ENCODE measurements around the gene ITGAX.
"Not testable (repeated sequence)": the region's sequence is repeated elsewhere in the genome, so short reads cannot be mapped to it uniquely, and the experiment has no call there.

Gene ITGAX

DNA sequence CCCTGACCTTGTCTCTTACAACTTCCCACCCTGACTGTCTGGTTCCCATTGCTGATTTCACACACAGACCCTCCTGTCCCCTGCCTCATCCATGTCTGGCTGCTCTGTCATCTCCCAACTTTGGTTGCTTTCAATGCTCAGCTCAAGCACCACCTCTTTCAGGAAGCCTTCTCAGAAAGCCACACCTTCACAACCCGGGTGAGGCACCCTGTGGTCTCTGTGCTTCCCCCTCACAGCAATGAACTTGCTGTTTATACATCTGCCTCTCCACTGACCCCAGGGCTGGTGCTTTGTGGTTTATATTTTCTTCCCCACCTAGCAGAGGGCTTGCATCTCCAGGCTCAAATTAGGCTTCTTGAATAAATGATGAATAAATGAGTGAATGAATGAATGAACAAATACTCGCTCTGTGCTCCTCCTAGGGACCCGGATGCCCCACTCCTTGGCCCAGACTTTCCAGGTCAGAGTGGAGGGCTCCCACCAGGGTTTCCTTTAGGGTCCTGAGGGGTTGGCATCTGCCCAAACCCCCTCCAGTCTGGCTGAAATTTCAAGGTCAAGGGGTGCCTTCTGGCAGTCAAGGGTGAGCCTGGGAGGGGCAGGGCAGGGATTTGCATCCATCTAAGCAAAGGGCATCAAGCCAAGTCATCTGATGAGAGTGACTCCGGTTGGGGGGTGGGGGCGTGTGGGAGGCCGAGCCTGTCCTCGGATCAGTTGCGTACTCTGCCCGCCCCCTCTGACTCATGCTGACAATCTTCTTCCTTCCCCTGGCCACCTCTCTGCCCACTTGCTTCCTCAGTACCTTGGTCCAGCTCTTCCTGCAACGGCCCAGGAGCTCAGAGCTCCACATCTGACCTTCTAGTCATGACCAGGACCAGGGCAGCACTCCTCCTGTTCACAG is at the start of gene ITGAX:
ITGAX (plus strand) TSS at position 783 of the 898 bp plus-strand sequence; CDS start at position 862, 79 bp downstream.
- DNase-seq, result no peak
- H2AFZ ChIP-seq (ENCODE audit: low read length), result no peak within 1 kb of the TSS
- H3K9me3 ChIP-seq (replicated peaks; ENCODE audit: insufficient read depth, low read length), result no peaks in the 10 kb centered on the region
- H4K20me1 ChIP-seq (ENCODE audit: insufficient read depth, low read length), result no peaks in the 10 kb centered on the region
- no peaks in the 10 kb centered on the region for H3K9me2 ChIP-seq (replicated peaks; ENCODE audit: insufficient read depth, low read length)
- H3K27ac ChIP-seq (ENCODE audit: low read length), result no peak within 1 kb of the TSS
- H3K79me2 ChIP-seq (ENCODE audit: low read length), result no peaks in the 10 kb centered on the region
- no peaks in the 10 kb centered on the region for H3K36me3 ChIP-seq (replicated peaks; ENCODE audit: insufficient read depth, low read length)
- H3K4me3 ChIP-seq (ENCODE audit: low read length), result no peak within 1 kb of the TSS
- no peaks in the 10 kb centered on the region; the same call in 1 of the 2 replicates for H3K4me1 ChIP-seq (ENCODE audit: low read length)
- H3K9ac ChIP-seq (ENCODE audit: low read length), result no peak within 1 kb of the TSS
- no peak within 1 kb of the TSS for H3K4me2 ChIP-seq (ENCODE audit: low read depth, low read length)
- no peak for TF ChIP-seq EZH2phosphoT487 (IDR thresholded peaks at IDR 0.05; ENCODE audit: low read length)
- TF ChIP-seq EZH2 (optimal IDR thresholded peaks at IDR 0.05; ENCODE audit: low read depth, low read length), result no peak
- TF ChIP-seq, protein P1, sequence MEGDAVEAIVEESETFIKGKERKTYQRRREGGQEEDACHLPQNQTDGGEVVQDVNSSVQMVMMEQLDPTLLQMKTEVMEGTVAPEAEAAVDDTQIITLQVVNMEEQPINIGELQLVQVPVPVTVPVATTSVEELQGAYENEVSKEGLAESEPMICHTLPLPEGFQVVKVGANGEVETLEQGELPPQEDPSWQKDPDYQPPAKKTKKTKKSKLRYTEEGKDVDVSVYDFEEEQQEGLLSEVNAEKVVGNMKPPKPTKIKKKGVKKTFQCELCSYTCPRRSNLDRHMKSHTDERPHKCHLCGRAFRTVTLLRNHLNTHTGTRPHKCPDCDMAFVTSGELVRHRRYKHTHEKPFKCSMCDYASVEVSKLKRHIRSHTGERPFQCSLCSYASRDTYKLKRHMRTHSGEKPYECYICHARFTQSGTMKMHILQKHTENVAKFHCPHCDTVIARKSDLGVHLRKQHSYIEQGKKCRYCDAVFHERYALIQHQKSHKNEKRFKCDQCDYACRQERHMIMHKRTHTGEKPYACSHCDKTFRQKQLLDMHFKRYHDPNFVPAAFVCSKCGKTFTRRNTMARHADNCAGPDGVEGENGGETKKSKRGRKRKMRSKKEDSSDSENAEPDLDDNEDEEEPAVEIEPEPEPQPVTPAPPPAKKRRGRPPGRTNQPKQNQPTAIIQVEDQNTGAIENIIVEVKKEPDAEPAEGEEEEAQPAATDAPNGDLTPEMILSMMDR (IDR thresholded peaks at IDR 0.05; ENCODE audit: low read length), result no peak
- peaks cover 58% of the 10 kb centered on the region for H3K27me3 ChIP-seq (replicated peaks; ENCODE audit: insufficient read depth, low read length)
- H3F3A ChIP-seq (ENCODE audit: insufficient read depth, low read length), result no peaks in the 10 kb centered on the region

DNA sequence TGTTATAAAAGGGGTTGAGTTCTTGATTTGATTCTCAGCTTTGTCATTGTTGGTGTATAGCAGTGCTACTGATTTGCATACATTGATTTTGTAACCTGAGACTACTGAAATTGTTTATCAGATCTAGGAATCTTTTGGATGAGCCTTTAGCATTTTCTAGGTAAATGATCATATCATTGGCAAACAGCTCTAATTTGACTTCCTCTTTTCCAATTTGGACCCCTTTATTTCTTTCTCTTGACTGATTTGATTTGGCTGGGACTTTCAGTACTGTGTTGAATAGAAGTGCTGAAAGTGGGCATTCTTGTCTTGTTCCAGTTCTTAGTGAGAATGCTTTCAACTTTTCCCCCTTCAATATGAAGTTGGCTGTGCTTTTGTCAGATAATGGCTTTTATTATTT is 49.8 kb upstream of the ITGAX start:
- TF ChIP-seq EZH2 (optimal IDR thresholded peaks at IDR 0.05; ENCODE audit: low read depth, low read length), result no peak
- TF ChIP-seq EZH2phosphoT487 (IDR thresholded peaks at IDR 0.05; ENCODE audit: low read length), result no peak
- TF ChIP-seq, protein P1 (IDR thresholded peaks at IDR 0.05; ENCODE audit: low read length), result no peak
- Histone ChIP-seq H4K20me1 (ENCODE audit: insufficient read depth, low read length) (no peaks in the 10 kb centered on the region), H3K36me3 (replicated peaks; ENCODE audit: insufficient read depth, low read length) (no peaks in the 10 kb centered on the region), H3K79me2 (ENCODE audit: low read length) (no peaks in the 10 kb centered on the region), H3K27me3 (replicated peaks; ENCODE audit: insufficient read depth, low read length) (no peaks in the 10 kb centered on the region), H3K4me3 (ENCODE audit: low read length) (no peak overlapping the region), H3K4me1 (ENCODE audit: low read length) (no peaks in the 10 kb centered on the region), H3K4me2 (ENCODE audit: low read depth, low read length) (no peak overlapping the region), H3K9me2 (replicated peaks; ENCODE audit: insufficient read depth, low read length) (no peaks in the 10 kb centered on the region), H2AFZ (ENCODE audit: low read length) (no peak overlapping the region), H3K9ac (ENCODE audit: low read length) (no peak overlapping the region), H3F3A (ENCODE audit: insufficient read depth, low read length) (no peaks in the 10 kb centered on the region), H3K27ac (ENCODE audit: low read length) (no peak overlapping the region), H3K9me3 (replicated peaks; ENCODE audit: insufficient read depth, low read length) (no peaks in the 10 kb centered on the region)
- no peak for DNase-seq

DNA sequence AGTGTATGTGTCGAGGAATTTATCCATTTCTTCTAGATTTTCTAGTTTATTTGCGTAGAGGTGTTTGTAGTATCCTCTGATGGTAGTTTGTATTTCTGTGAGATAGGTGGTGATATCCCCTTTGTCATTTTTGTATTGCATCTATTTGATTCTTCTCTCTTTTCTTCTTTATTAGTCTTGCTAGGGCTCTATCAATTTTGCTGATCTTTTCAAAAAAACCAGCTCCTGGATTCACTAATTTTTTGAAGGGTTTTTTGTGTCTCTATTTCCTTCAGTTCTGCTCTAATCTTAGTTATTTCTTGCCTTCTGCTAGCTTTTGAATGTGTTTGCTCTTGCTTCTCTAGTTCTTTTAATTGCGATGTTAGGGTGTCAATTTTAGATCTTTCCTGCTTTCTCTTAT is 46.6 kb upstream of the ITGAX start:
- not testable (repeated sequence) for H2AFZ ChIP-seq (ENCODE audit: low read length); DNase-seq; H4K20me1 ChIP-seq (ENCODE audit: insufficient read depth, low read length); H3K4me2 ChIP-seq (ENCODE audit: low read depth, low read length); H3F3A ChIP-seq (ENCODE audit: insufficient read depth, low read length); H3K9me3 ChIP-seq (replicated peaks; ENCODE audit: insufficient read depth, low read length); H3K27me3 ChIP-seq (replicated peaks; ENCODE audit: insufficient read depth, low read length); H3K4me1 ChIP-seq (ENCODE audit: low read length); H3K79me2 ChIP-seq (ENCODE audit: low read length); H3K9me2 ChIP-seq (replicated peaks; ENCODE audit: insufficient read depth, low read length); H3K4me3 ChIP-seq (ENCODE audit: low read length); H3K27ac ChIP-seq (ENCODE audit: low read length); H3K9ac ChIP-seq (ENCODE audit: low read length); H3K36me3 ChIP-seq (replicated peaks; ENCODE audit: insufficient read depth, low read length)

DNA sequence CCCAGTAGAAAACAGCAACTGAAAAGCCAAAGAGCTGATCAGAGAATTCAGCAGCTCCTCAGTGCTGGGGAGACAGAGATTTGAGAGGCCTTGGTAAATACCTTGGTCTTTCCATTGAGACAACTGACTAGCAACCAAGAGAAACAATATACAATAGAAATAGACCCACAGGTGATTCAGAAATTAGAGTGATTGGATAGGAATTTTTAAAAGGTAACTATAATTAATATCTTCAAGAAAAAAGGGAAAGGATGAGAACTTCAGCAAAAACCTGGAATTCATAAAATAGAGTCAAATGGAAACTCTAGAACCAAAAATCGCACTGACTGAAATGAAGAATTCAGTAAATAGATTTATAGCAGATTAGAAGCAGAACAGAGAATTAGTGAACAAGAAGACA is 32.5 kb upstream of the ITGAX start:
- no peak overlapping the region for H3K4me2 ChIP-seq (ENCODE audit: low read depth, low read length)
- no peak overlapping the region for H3K4me3 ChIP-seq (ENCODE audit: low read length)
- TF ChIP-seq EZH2 (optimal IDR thresholded peaks at IDR 0.05; ENCODE audit: low read depth, low read length) (no peak), EZH2phosphoT487 (IDR thresholded peaks at IDR 0.05; ENCODE audit: low read length) (no peak)
- TF ChIP-seq, protein P1 (IDR thresholded peaks at IDR 0.05; ENCODE audit: low read length), result no peak
- no peaks in the 10 kb centered on the region for H3K36me3 ChIP-seq (replicated peaks; ENCODE audit: insufficient read depth, low read length)
- no peaks in the 10 kb centered on the region for H3K79me2 ChIP-seq (ENCODE audit: low read length)
- H3K27me3 ChIP-seq (replicated peaks; ENCODE audit: insufficient read depth, low read length), result peaks cover 16% of the 10 kb centered on the region
- H4K20me1 ChIP-seq (ENCODE audit: insufficient read depth, low read length), result no peaks in the 10 kb centered on the region
- H3F3A ChIP-seq (ENCODE audit: insufficient read depth, low read length), result no peaks in the 10 kb centered on the region
- H2AFZ ChIP-seq (ENCODE audit: low read length), result no peak overlapping the region
- H3K4me1 ChIP-seq (ENCODE audit: low read length), result no peaks in the 10 kb centered on the region
- DNase-seq, result no peak
- H3K27ac ChIP-seq (ENCODE audit: low read length), result no peak overlapping the region
- H3K9me3 ChIP-seq (replicated peaks; ENCODE audit: insufficient read depth, low read length), result no peaks in the 10 kb centered on the region
- no peak overlapping the region for H3K9ac ChIP-seq (ENCODE audit: low read length)
- H3K9me2 ChIP-seq (replicated peaks; ENCODE audit: insufficient read depth, low read length), result no peaks in the 10 kb centered on the region
